CD14-positive monocyte (primary cell): ENCODE measurements around the gene TMEM120B. TPM values are rescaled to one million over a fixed set of nuclear protein-coding genes. Genes with fewer than 3 reads are reported as not detected.
A peak's percentile ranks its signal among the peaks of the same experiment; 100 is the strongest.

Source experiments
- DNase-seq, 3 donors: peaks; one replicate each; pipeline ENCODE4 v3.0.0-alpha.2; 2011 to 2022
- H2AFZ ChIP-seq: 2 replicates; pipeline ENCODE4 v1.6.0; 2012; ENCODE audit warnings: mild to moderate bottlenecking, low read depth, low read length, inconsistent platforms; ENCODE audit not compliant: insufficient read depth, poor library complexity, severe bottlenecking
- H3K27ac ChIP-seq, 2 donors: 1 replicate in 1 of 2; 2 replicates in 1 of 2; pipeline ENCODE4 v1.5.1; 2012 to 2013; ENCODE audit warnings: low read length in 2 of 2, control low read depth in 1 of 2, inconsistent platforms in 1 of 2, low read depth in 1 of 2, mild to moderate bottlenecking in 1 of 2
- H3K27me3 ChIP-seq, 2 donors: one replicate each; pipeline versions ENCODE4 v1.6.0 to v1.6.1; 2011 to 2013; ENCODE audit warnings: low read length in 2 of 2; ENCODE audit not compliant: control insufficient read depth in 2 of 2, insufficient read depth in 2 of 2
- H3K36me3 ChIP-seq, 2 donors: replicated peaks in 1 of 2; 1 replicate in 1 of 2; 2 replicates in 1 of 2; pipeline versions ENCODE4 v1.5.1 to v1.6.1; 2012 to 2013; ENCODE audit warnings: low read length in 2 of 2, control low read depth in 1 of 2, inconsistent platforms in 1 of 2, mild to moderate bottlenecking in 1 of 2; ENCODE audit not compliant: insufficient read depth in 2 of 2, control insufficient read depth in 1 of 2
- H3K4me1 ChIP-seq, 2 donors: 1 replicate in 1 of 2; 2 replicates in 1 of 2; pipeline versions ENCODE4 v1.5.1 to v1.6.1; 2012 to 2013; ENCODE audit warnings: low read length in 2 of 2, control low read depth in 1 of 2, inconsistent platforms in 1 of 2, mild to moderate bottlenecking in 1 of 2, moderate library complexity in 1 of 2; ENCODE audit not compliant: insufficient read depth in 2 of 2, control insufficient read depth in 1 of 2
- H3K4me2 ChIP-seq: replicated peaks from 2 replicates; pipeline ENCODE3; 2012; ENCODE audit warnings: low read length, moderate library complexity, mild to moderate bottlenecking; ENCODE audit not compliant: poor library complexity, severe bottlenecking; ENCODE audit errors: extremely low read depth
- H3K4me3 ChIP-seq, 3 experiments: fragments of 200-600 bp in 1 of 3; sonication (generic) in 1 of 3; replicated peaks in 1 of 3; 1 replicate in 2 of 3; 2 replicates in 1 of 3; pipeline ENCODE4 v1.5.1; 2011 to 2013; ENCODE audit warnings: low read length in 3 of 3, mild to moderate bottlenecking in 3 of 3, control low read depth in 2 of 3, low read depth in 2 of 3, inconsistent platforms in 1 of 3, moderate library complexity in 1 of 3
- H3K79me2 ChIP-seq: 2 replicates; pipeline ENCODE4 v1.6.0; 2012; ENCODE audit warnings: mild to moderate bottlenecking, control low read depth, inconsistent platforms, low read length, moderate library complexity; ENCODE audit not compliant: insufficient read depth
- H3K9ac ChIP-seq: 2 replicates; pipeline ENCODE4 v1.6.0; 2017; ENCODE audit warnings: low read length, mild to moderate bottlenecking; ENCODE audit not compliant: insufficient read depth, poor library complexity, severe bottlenecking
- H3K9me3 ChIP-seq, 2 donors: replicated peaks in 1 of 2; 1 replicate in 1 of 2; 2 replicates in 1 of 2; pipeline versions ENCODE4 v1.5.1 to v1.6.1; 2012 to 2013; ENCODE audit warnings: low read length in 2 of 2, control low read depth in 1 of 2; ENCODE audit not compliant: control insufficient read depth in 1 of 2, insufficient read depth in 1 of 2
- H4K20me1 ChIP-seq: 2 replicates; pipeline ENCODE4 v1.6.0; 2012; ENCODE audit warnings: mild to moderate bottlenecking, low read length, control low read depth, moderate library complexity; ENCODE audit not compliant: insufficient read depth
- H3K27ac Mint-ChIP-seq, 7 donors: one replicate each; pipeline ENCODE4 v1.8.0; 2020; ENCODE audit warnings: mild to moderate bottlenecking in 7 of 7, mixed read lengths in 7 of 7, moderate library complexity in 6 of 7, inconsistent platforms in 2 of 7
- H3K27me3 Mint-ChIP-seq, 3 donors: one replicate each; pipeline ENCODE4 v1.8.0; 2021 to 2022; ENCODE audit warnings: low read depth in 3 of 3, mild to moderate bottlenecking in 3 of 3, mixed read lengths in 3 of 3, moderate library complexity in 3 of 3, inconsistent platforms in 1 of 3
- H3K36me3 Mint-ChIP-seq, 2 donors: one replicate each; pipeline ENCODE4 v1.8.0; 2020; ENCODE audit warnings: mixed read lengths in 2 of 2, inconsistent platforms in 1 of 2, mild to moderate bottlenecking in 1 of 2
- H3K4me1 Mint-ChIP-seq: one replicate; pipeline ENCODE4 v1.8.0; 2020; ENCODE audit warnings: mild to moderate bottlenecking, mixed read lengths
- H3K4me3 Mint-ChIP-seq, 2 donors: one replicate each; pipeline ENCODE4 v1.8.0; 2020; ENCODE audit warnings: mild to moderate bottlenecking in 2 of 2, mixed read lengths in 2 of 2, moderate library complexity in 1 of 2
- H3K9me3 Mint-ChIP-seq, 7 donors: one replicate each; pipeline ENCODE4 v1.8.0; 2020 to 2022; ENCODE audit warnings: mixed read lengths in 7 of 7, mild to moderate bottlenecking in 6 of 7, moderate library complexity in 6 of 7, inconsistent platforms in 2 of 7
- WGBS: methylation state at CpG from one replicate; pipeline ENCODE4 v1.1.5; 2013; ENCODE audit warnings: missing lambda C conversion rate; ENCODE audit not compliant: insufficient coverage; 5-methylcytosine and 5-hydroxymethylcytosine counted together
- intact Hi-C, 2 donors: fragments of 100-400 bp; cut with micrococcal nuclease; formaldehyde crosslinking; loops; one replicate each; pipeline versions ENCODE4 v1.15.0 to v1.15.1; 2023
- polyA plus RNA-seq, 3 donors: library from polyadenylated mRNA; depleted of rRNA in 1 of 3; unstranded in 2 of 3; stranded (reverse) in 1 of 3; fragments of 300-500 nt in 2 of 3; fragments of >200 nt in 1 of 3; fragmentation: Illumina TruSeq in 2 of 3; gene quantifications; 1 replicate in 2 of 3; 2 replicates in 1 of 3; pipeline ENCODE4 v1.2.3, GENCODE V29; 2012 to 2021
- TF ChIP-seq, protein P1 (sequence below): fragments of 200-600 bp; IDR thresholded peaks from one replicate; pipeline ENCODE4 v1.8.0; 2022; ENCODE audit warnings: antibody characterized with exemption, mild to moderate bottlenecking

The TMEM120B gene
- polyA plus RNA-seq, 3 donors, result 0.65 to 2.4 (median 1.1) TPM

DNA sequence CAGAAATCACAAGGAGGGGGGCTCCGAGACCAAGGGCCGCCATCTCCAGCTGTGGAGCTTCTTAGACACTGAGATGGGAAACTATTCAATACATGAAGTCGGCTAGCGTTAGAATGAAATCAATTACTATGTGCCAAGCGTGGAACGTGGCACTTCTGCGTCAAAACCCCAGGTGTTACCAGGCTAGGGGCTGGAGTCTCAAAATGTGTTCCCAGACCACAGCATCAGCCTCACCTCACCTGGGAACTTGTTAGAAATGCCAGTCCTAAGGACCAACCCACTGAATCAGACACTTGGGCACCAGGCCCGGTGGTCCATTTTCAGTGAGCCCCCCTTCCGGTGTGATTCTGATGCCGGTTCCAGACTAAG is 86.2 kb downstream of the TMEM120B start:
- Mint-ChIP-seq H3K27ac (peak overlapping the region; percentile 32 to 95 (median 85)), H3K36me3 (peaks cover 18 to 35% of the 10 kb centered on the region in 2 donors), H3K9me3 (peaks cover 0 to 3% (median 0%) of the 10 kb centered on the region in 7 donors), H3K27me3 (no peaks in the 10 kb centered on the region), H3K4me3 (peak overlapping the region; percentile 78 to 81), H3K4me1 (peaks cover 40% of the 10 kb centered on the region)
- Histone ChIP-seq H2AFZ (no peak overlapping the region), H3K27ac (peak overlapping the region; percentile 84 to 94), H3K27me3 (no peaks in the 10 kb centered on the region), H3K9me3 (no peaks in the 10 kb centered on the region), H4K20me1 (peaks cover 59% of the 10 kb centered on the region), H3K4me3 (peak overlapping the region in 1 of 3 experiments; percentile 100), H3K36me3 (peaks cover 28 to 30% of the 10 kb centered on the region in 2 donors), H3K4me2 (peak overlapping the region; percentile 89), H3K9ac (no peak overlapping the region), H3K79me2 (peaks cover 67% of the 10 kb centered on the region), H3K4me1 (peaks cover 46 to 77% of the 10 kb centered on the region in 2 donors)
- TF ChIP-seq, protein P1, sequence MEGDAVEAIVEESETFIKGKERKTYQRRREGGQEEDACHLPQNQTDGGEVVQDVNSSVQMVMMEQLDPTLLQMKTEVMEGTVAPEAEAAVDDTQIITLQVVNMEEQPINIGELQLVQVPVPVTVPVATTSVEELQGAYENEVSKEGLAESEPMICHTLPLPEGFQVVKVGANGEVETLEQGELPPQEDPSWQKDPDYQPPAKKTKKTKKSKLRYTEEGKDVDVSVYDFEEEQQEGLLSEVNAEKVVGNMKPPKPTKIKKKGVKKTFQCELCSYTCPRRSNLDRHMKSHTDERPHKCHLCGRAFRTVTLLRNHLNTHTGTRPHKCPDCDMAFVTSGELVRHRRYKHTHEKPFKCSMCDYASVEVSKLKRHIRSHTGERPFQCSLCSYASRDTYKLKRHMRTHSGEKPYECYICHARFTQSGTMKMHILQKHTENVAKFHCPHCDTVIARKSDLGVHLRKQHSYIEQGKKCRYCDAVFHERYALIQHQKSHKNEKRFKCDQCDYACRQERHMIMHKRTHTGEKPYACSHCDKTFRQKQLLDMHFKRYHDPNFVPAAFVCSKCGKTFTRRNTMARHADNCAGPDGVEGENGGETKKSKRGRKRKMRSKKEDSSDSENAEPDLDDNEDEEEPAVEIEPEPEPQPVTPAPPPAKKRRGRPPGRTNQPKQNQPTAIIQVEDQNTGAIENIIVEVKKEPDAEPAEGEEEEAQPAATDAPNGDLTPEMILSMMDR, result no peak
- intact Hi-C loops, result loop anchor here (5.0 to 10.0 kb wide), 2 partner anchors 89 to 286 kb away; partner anchors contain the start of gene PSMD9 (in 1 of the 2)
- DNase-seq, result no peak
- WGBS, result 87% methylated on average over 7 of the region's 10 CpGs

DNA sequence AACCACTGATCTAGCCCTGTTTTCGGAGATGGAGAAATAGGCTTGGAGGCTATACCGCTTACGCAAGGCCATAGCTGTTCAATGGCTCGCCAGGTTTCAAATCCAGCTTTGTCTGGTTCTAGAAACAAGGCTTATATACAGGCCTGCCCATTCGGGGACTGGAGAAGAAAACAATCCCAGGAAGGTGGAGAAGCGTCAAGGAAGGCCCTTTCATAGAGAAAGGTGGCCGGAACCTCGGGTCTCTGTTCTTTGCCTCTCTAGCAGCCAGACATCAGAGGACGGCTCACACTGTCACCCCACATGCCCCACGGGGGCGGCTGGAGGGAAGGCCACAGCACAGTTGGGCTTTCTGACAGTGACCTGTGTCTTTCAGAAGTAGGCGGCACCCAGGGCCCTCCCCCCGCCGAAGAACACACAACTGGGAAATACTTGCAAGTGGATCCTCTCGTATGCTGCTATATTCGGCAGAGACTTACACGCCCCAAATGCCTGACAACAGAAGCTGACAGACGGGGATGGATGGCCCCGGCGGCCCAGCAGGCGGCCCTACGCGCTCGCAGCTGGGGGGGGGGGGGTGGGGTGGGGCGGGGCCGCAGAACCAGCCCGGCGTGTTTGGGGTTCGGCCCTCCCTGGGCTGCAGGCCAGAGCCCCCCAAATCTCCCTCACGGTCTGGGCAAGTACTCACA is 86.7 kb downstream of the TMEM120B start:
- Histone ChIP-seq H3K4me1 (peaks cover 40 to 72% of the 10 kb centered on the region in 2 donors), H3K27ac (peak overlapping the region; percentile 84 to 94), H2AFZ (no peak overlapping the region), H3K79me2 (peaks cover 66% of the 10 kb centered on the region), H3K27me3 (no peaks in the 10 kb centered on the region), H4K20me1 (peaks cover 59% of the 10 kb centered on the region), H3K36me3 (peaks cover 28 to 30% of the 10 kb centered on the region in 2 donors), H3K9me3 (no peaks in the 10 kb centered on the region), H3K4me2 (peak overlapping the region; percentile 89), H3K4me3 (peak overlapping the region; percentile 69 to 100 (median 87)), H3K9ac (peak overlapping the region; percentile 95)
- DNase-seq, result peak in 1 of 3 donors; percentile 48
- peaks cover 38% of the 10 kb centered on the region for H3K4me1 Mint-ChIP-seq
- H3K36me3 Mint-ChIP-seq, result peaks cover 18 to 35% of the 10 kb centered on the region in 2 donors
- TF ChIP-seq, protein P1, result no peak
- WGBS, result 28% methylated on average over 14 of the region's 30 CpGs
- peak overlapping the region; percentile 78 to 83 for H3K4me3 Mint-ChIP-seq
- peak overlapping the region; percentile 85 to 95 (median 91) for H3K27ac Mint-ChIP-seq
- H3K27me3 Mint-ChIP-seq, result no peaks in the 10 kb centered on the region
- intact Hi-C loops, result loop anchor here (5.0 to 10.0 kb wide), 2 partner anchors 88 to 286 kb away; partner anchors contain the start of gene PSMD9 (in 1 of the 2)
- peaks cover 0 to 3% (median 0%) of the 10 kb centered on the region in 7 donors for H3K9me3 Mint-ChIP-seq
